ENCODE measurements around the gene LDB3.
"Not testable (repeated sequence)": the region's sequence is repeated elsewhere in the genome, so short reads cannot be mapped to it uniquely, and the experiment has no call there.

LDB3 gene

GRCh38 chr10:86644152-86644793, 24.0 kb upstream of the LDB3 start:
- H3K27ac ChIP-seq (ENCODE audit: low read depth, low read length, poor library complexity, severe bottlenecking): no peak overlapping the region
- H4K20me1 ChIP-seq (ENCODE audit: insufficient read depth, low read length): no peaks in the 10 kb centered on the region
- no peak for TF ChIP-seq EZH2 (IDR thresholded peaks at IDR 0.05; ENCODE audit: borderline replicate concordance, low read length)
- peak; percentile 5; the same call in 1 of the 2 replicates for TF ChIP-seq CTCF (IDR thresholded peaks at IDR 0.05; ENCODE audit: low read length)
- H3K27me3 ChIP-seq (ENCODE audit: insufficient read depth, low read length): no peaks in the 10 kb centered on the region
- H3K36me3 ChIP-seq (ENCODE audit: insufficient read depth, low read length): no peaks in the 10 kb centered on the region; the same call in 1 of the 2 replicates
- H3K79me2 ChIP-seq (ENCODE audit: insufficient read depth, low read length): no peaks in the 10 kb centered on the region
- no peaks in the 10 kb centered on the region for H3K9me2 ChIP-seq (ENCODE audit: low read depth, low read length)
- no peaks in the 10 kb centered on the region for H3F3A ChIP-seq (ENCODE audit: insufficient read depth, low read length)
- peaks cover 8% of the 10 kb centered on the region for H3K9me3 ChIP-seq (ENCODE audit: low read length)
- no peak overlapping the region for H3K4me3 ChIP-seq (ENCODE audit: low read depth, low read length, poor library complexity, severe bottlenecking)
- no peak overlapping the region for H3K9ac ChIP-seq (ENCODE audit: low read length)
- H2AFZ ChIP-seq (ENCODE audit: low read length): no peak overlapping the region
- H3K4me2 ChIP-seq (ENCODE audit: low read length): no peak overlapping the region
- H3K4me1 ChIP-seq (ENCODE audit: insufficient read depth, low read length, severe bottlenecking): no peaks in the 10 kb centered on the region

- no peak overlapping the region for H3K4me2 ChIP-seq (ENCODE audit: low read length)
- no peaks in the 10 kb centered on the region for H3K79me2 ChIP-seq (ENCODE audit: insufficient read depth, low read length)
- no peak overlapping the region for H3K9ac ChIP-seq (ENCODE audit: low read length)
- H3K36me3 ChIP-seq (ENCODE audit: insufficient read depth, low read length): no peaks in the 10 kb centered on the region; the same call in 1 of the 2 replicates
- H2AFZ ChIP-seq (ENCODE audit: low read length): no peak overlapping the region
- H3K4me1 ChIP-seq (ENCODE audit: insufficient read depth, low read length, severe bottlenecking): no peaks in the 10 kb centered on the region
- H3K27me3 ChIP-seq (ENCODE audit: insufficient read depth, low read length): no peaks in the 10 kb centered on the region
- H3K9me2 ChIP-seq (ENCODE audit: low read depth, low read length): no peaks in the 10 kb centered on the region
- TF ChIP-seq EZH2 (IDR thresholded peaks at IDR 0.05; ENCODE audit: borderline replicate concordance, low read length) (no peak), CTCF (IDR thresholded peaks at IDR 0.05; ENCODE audit: low read length) (0 out of 2 replicates have a peak, but pooled peaks have one; percentile 1)
- peaks cover 8% of the 10 kb centered on the region for H3K9me3 ChIP-seq (ENCODE audit: low read length)
- H4K20me1 ChIP-seq (ENCODE audit: insufficient read depth, low read length): no peaks in the 10 kb centered on the region
- H3K27ac ChIP-seq (ENCODE audit: low read depth, low read length, poor library complexity, severe bottlenecking): no peak overlapping the region
- H3F3A ChIP-seq (ENCODE audit: insufficient read depth, low read length): no peaks in the 10 kb centered on the region
- no peak overlapping the region for H3K4me3 ChIP-seq (ENCODE audit: low read depth, low read length, poor library complexity, severe bottlenecking)
These were observed 23.4 kb upstream of the LDB3 start for GRCh38 chr10:86644794-86645445.

GRCh38 chr10:86645621-86646165, 22.6 kb upstream of the LDB3 start:
- not testable (repeated sequence) for H3K4me2 ChIP-seq (ENCODE audit: low read length); H3K9ac ChIP-seq (ENCODE audit: low read length); H3K4me1 ChIP-seq (ENCODE audit: insufficient read depth, low read length, severe bottlenecking); H2AFZ ChIP-seq (ENCODE audit: low read length); H3F3A ChIP-seq (ENCODE audit: insufficient read depth, low read length); H3K79me2 ChIP-seq (ENCODE audit: insufficient read depth, low read length); H3K36me3 ChIP-seq (ENCODE audit: insufficient read depth, low read length); H4K20me1 ChIP-seq (ENCODE audit: insufficient read depth, low read length); H3K27me3 ChIP-seq (ENCODE audit: insufficient read depth, low read length); H3K9me3 ChIP-seq (ENCODE audit: low read length); H3K4me3 ChIP-seq (ENCODE audit: low read depth, low read length, poor library complexity, severe bottlenecking); H3K9me2 ChIP-seq (ENCODE audit: low read depth, low read length); H3K27ac ChIP-seq (ENCODE audit: low read depth, low read length, poor library complexity, severe bottlenecking)

Measured in OCI-LY1 (cell line).